ENCODE data around the gene ARSG.

DNA sequence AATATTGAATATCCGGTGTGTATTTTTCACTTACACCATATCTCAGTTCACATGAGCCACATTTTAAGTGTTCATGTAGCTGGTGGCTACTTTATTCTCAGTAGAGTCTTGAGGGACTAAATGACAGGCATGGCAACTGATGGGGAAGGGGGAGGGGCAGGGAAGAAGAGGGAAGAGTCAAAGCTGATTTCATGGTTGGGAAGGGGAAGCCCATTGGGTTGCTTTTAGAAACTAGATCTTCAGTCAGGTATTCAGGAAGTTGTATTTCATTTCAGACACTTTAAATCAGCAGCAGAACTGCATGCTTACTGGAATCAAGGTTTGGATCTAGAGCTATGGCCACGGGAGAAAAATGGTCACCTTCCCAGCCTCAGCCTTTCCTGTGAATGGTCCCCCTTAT is 168.9 kb downstream of the ARSG start:
- TF ChIP-seq, protein P1, sequence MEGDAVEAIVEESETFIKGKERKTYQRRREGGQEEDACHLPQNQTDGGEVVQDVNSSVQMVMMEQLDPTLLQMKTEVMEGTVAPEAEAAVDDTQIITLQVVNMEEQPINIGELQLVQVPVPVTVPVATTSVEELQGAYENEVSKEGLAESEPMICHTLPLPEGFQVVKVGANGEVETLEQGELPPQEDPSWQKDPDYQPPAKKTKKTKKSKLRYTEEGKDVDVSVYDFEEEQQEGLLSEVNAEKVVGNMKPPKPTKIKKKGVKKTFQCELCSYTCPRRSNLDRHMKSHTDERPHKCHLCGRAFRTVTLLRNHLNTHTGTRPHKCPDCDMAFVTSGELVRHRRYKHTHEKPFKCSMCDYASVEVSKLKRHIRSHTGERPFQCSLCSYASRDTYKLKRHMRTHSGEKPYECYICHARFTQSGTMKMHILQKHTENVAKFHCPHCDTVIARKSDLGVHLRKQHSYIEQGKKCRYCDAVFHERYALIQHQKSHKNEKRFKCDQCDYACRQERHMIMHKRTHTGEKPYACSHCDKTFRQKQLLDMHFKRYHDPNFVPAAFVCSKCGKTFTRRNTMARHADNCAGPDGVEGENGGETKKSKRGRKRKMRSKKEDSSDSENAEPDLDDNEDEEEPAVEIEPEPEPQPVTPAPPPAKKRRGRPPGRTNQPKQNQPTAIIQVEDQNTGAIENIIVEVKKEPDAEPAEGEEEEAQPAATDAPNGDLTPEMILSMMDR (conservative IDR thresholded peaks at IDR 0.05; ENCODE audit: low read length), result no peak
- TF ChIP-seq EZH2phosphoT487 (IDR thresholded peaks at IDR 0.05; ENCODE audit: borderline replicate concordance, low read depth, low read length), result no peak
